Vagina (tissue), 2 donors: ENCODE data around the gene ZNF655. TPM values are rescaled to one million over a fixed set of nuclear protein-coding genes. Genes with fewer than 3 reads are reported as not detected.
"Not testable (repeated sequence)": the region's sequence is repeated elsewhere in the genome, so short reads cannot be mapped to it uniquely, and the experiment has no call there.

Experiments
- DNase-seq, 2 donors: peaks; one replicate each; pipeline ENCODE4 v3.0.0-alpha.2; 2017; ENCODE audit errors: extremely low spot score in 2 of 2
- H3K27ac ChIP-seq: fragments of 200-600 bp; sonication (generic); one replicate; pipeline ENCODE4 v1.5.1; 2019
- H3K27me3 ChIP-seq: fragments of 200-600 bp; sonication (generic); one replicate; pipeline ENCODE4 v1.5.1; 2019
- H3K36me3 ChIP-seq, 2 donors: fragments of 200-600 bp; sonication (generic); one replicate each; pipeline ENCODE4 v1.5.1; 2017 to 2019
- H3K4me1 ChIP-seq: fragments of 200-600 bp; sonication (generic); one replicate; pipeline ENCODE4 v1.5.1; 2019
- H3K4me3 ChIP-seq, 2 donors: fragments of 200-600 bp; sonication (generic); 1 replicate in 1 of 2; 2 replicates in 1 of 2; pipeline ENCODE4 v1.5.1; 2016 to 2019
- H3K9me3 ChIP-seq: fragments of 200-600 bp; sonication (generic); one replicate; pipeline ENCODE4 v1.5.1; 2019
- POLR2A ChIP-seq, 2 donors: fragments of 450-650 bp; IDR thresholded peaks; one replicate each; pipeline ENCODE4 v1.6.1; 2017; ENCODE audit warnings: antibody characterized with exemption in 2 of 2, mild to moderate bottlenecking in 2 of 2, moderate library complexity in 2 of 2
- POLR2AphosphoS5 ChIP-seq, 2 donors: sonication (generic); formaldehyde crosslinking; IDR thresholded peaks; one replicate each; pipeline ENCODE4 v1.9.0; 2017; ENCODE audit warnings: antibody characterized with exemption in 2 of 2, mild to moderate bottlenecking in 2 of 2, low read depth in 1 of 2; ENCODE audit not compliant: insufficient read depth in 1 of 2
- intact Hi-C: fragments of 100-400 bp; cut with DNase I; formaldehyde crosslinking; loops from one replicate; pipeline ENCODE4 v1.15.1; 2023
- total RNA-seq: library from RNA; depleted of rRNA; stranded (reverse); fragments of >200 nt; gene quantifications from one replicate; pipeline ENCODE4 v1.2.3, GENCODE V29; 2016
- TF ChIP-seq, protein P1 (sequence below), 3 experiments: fragments of 450-650 bp in 2 of 3; fragments of 200-600 bp in 1 of 3; sonication (generic) in 1 of 3; IDR thresholded peaks; one replicate each; pipeline ENCODE4 v1.5.1; 2017 to 2019; ENCODE audit warnings: antibody characterized with exemption in 3 of 3, mild to moderate bottlenecking in 2 of 3, moderate library complexity in 2 of 3

The ZNF655 gene
- total RNA-seq, 1 donor from 2014 or later: 144 TPM

DNA sequence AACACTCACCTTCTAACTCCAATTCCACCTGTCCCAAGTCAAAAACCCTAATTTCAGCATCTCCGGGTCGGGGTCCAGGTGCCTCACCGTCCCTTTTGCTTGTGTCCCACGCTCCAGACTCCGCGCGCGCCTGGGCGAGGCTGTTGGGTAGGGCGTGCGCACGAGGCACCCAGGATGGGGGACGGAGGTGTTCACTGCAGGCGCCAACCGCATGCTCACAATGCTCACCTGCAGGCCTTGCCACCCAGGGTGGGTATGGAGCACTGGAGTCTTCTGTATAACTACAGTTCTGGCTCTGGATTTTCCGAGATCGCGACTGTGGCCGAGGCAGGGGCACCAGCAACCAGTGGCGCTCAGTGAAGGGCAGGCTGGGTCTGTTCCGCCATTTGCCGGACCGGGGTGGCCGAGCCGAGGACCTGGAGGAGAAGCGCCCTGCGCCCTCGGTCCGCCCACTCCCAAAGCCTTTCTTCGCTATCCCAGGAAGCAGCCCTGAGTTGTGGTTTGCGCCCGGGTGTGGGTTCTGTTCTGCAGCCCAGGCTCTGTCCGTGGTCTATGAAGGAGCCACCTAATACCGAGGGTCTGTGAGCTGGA, 15.3 kb upstream of the ZNF655 start:
- Histone ChIP-seq H3K27me3 (no peaks in the 10 kb centered on the region), H3K4me1 (no peaks in the 10 kb centered on the region), H3K36me3 (peaks cover 0 to 10% of the 10 kb centered on the region in 2 donors), H3K9me3 (no peaks in the 10 kb centered on the region), H3K27ac (no peak overlapping the region), H3K4me3 (no peak overlapping the region)
- DNase-seq: no peak
- TF ChIP-seq POLR2A (IDR thresholded peaks at IDR 0.05) (no peak), POLR2AphosphoS5 (IDR thresholded peaks at IDR 0.05; ENCODE audit: insufficient read depth in 1 of 2, low read depth in 1 of 2) (no peak)
- TF ChIP-seq, protein P1, sequence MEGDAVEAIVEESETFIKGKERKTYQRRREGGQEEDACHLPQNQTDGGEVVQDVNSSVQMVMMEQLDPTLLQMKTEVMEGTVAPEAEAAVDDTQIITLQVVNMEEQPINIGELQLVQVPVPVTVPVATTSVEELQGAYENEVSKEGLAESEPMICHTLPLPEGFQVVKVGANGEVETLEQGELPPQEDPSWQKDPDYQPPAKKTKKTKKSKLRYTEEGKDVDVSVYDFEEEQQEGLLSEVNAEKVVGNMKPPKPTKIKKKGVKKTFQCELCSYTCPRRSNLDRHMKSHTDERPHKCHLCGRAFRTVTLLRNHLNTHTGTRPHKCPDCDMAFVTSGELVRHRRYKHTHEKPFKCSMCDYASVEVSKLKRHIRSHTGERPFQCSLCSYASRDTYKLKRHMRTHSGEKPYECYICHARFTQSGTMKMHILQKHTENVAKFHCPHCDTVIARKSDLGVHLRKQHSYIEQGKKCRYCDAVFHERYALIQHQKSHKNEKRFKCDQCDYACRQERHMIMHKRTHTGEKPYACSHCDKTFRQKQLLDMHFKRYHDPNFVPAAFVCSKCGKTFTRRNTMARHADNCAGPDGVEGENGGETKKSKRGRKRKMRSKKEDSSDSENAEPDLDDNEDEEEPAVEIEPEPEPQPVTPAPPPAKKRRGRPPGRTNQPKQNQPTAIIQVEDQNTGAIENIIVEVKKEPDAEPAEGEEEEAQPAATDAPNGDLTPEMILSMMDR (IDR thresholded peaks at IDR 0.05): no peak
- intact Hi-C loops: no loop called here

DNA sequence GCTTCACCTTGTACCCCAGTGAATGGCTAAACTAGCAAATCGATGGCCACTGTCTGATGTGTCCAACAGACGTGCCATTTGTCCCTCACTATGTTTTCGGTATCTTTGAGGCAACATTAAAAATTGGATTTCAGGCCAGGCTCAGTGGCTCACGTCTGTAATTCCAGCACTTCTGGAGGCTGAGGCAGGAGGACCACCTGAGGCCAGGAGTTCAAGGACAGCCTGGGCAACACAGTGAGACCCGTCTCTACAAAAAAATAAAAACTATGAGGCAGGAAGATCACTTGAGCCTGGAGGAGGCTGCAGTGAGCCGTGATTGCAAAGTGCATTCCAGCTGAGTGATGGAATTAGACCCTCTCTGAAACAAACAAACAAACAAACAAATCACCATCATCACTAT, 14.5 kb upstream of the ZNF655 start:
- Histone ChIP-seq H3K4me3 (no peak overlapping the region), H3K9me3 (no peaks in the 10 kb centered on the region), H3K36me3 (peaks cover 0 to 13% of the 10 kb centered on the region in 2 donors), H3K27me3 (no peaks in the 10 kb centered on the region), H3K27ac (no peak overlapping the region), H3K4me1 (no peaks in the 10 kb centered on the region)
- TF ChIP-seq, protein P1 (IDR thresholded peaks at IDR 0.05): no peak
- TF ChIP-seq POLR2A (IDR thresholded peaks at IDR 0.05) (no peak), POLR2AphosphoS5 (IDR thresholded peaks at IDR 0.05; ENCODE audit: insufficient read depth in 1 of 2, low read depth in 1 of 2) (no peak)
- intact Hi-C loops: no loop called here
- no peak for DNase-seq

DNA sequence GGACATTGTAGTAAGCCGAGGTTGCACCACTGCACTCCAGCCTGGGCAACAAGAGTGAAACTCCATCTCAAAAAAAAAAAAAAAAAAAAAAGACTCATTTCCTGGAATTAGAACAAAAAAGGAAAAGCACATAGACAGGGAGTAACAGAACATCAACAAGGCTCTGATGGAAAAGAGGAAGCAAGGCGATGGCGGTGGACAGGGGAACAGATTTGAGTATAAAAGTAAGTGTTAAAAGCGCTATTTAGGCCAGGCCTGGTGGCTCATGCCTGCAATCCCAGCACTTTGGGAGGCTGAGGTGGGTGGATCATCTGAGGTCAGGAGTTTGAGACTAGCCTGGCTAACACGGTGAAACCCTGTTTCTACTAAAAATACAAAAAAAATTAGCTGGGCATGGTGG, 13.1 kb upstream of the ZNF655 start:
- H3K4me1 ChIP-seq, H3K27me3 ChIP-seq, DNase-seq, H3K4me3 ChIP-seq, H3K9me3 ChIP-seq, intact Hi-C loops, H3K27ac ChIP-seq: not testable (repeated sequence)
- H3K36me3 ChIP-seq: peaks cover 0 to 13% of the 10 kb centered on the region in 2 donors

DNA sequence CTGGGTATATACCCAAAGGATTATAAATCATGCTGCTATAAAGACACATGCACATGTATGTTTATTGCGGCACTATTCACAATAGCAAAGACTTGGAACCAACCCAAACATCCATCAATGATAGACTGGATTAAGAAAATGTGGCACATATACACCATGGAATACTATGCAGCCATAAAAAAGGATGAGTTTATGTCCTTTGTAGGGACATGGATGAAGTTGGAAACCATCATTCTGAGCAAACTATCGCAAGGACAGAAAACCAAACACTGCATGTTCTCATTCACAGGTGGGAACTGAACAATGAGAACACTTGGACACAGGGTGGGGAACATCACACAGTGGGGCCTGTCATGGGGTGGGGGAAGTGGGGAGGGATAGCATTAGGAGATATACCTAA, 8.9 kb upstream of the ZNF655 start:
- intact Hi-C loops, H3K4me3 ChIP-seq, H3K27ac ChIP-seq, H3K27me3 ChIP-seq, H3K9me3 ChIP-seq, DNase-seq: not testable (repeated sequence)
- Histone ChIP-seq H3K4me1 (peaks cover 11% of the 10 kb centered on the region), H3K36me3 (peaks cover 0 to 13% of the 10 kb centered on the region in 2 donors)

DNA sequence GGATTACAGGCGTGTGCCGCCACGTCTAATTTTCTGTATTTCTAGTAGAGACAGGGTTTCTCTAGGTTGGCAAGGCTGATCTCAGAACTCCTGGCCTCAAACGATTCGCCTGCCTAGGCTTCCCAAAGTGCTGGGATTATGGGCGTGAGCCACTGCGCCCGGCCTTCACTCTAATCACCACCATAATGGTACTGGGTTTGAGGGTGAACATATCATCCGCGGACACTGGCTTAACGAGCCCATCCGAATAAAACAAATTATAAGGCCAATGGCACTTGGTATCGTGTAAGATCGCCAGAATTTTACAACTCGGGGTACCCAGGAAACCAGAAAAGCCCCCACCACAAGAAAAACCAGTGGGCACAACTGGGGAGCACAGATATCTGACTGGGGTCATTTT, 7.1 kb upstream of the ZNF655 start:
- intact Hi-C loops: loop anchor here (5.0 kb wide), 1 partner anchor 44 kb away; no protein-coding TSS in a partner anchor
- Histone ChIP-seq H3K36me3 (peaks cover 0 to 18% of the 10 kb centered on the region in 2 donors), H3K27ac (peak overlapping the region; percentile 89), H3K27me3 (no peaks in the 10 kb centered on the region), H3K4me3 (peak overlapping the region; percentile 87 to 95), H3K9me3 (no peaks in the 10 kb centered on the region), H3K4me1 (peaks cover 19% of the 10 kb centered on the region)
- TF ChIP-seq, protein P1 (IDR thresholded peaks at IDR 0.05): no peak
- TF ChIP-seq POLR2A (IDR thresholded peaks at IDR 0.05) (no peak), POLR2AphosphoS5 (IDR thresholded peaks at IDR 0.05; ENCODE audit: insufficient read depth in 1 of 2, low read depth in 1 of 2) (no peak)
- DNase-seq: no peak

DNA sequence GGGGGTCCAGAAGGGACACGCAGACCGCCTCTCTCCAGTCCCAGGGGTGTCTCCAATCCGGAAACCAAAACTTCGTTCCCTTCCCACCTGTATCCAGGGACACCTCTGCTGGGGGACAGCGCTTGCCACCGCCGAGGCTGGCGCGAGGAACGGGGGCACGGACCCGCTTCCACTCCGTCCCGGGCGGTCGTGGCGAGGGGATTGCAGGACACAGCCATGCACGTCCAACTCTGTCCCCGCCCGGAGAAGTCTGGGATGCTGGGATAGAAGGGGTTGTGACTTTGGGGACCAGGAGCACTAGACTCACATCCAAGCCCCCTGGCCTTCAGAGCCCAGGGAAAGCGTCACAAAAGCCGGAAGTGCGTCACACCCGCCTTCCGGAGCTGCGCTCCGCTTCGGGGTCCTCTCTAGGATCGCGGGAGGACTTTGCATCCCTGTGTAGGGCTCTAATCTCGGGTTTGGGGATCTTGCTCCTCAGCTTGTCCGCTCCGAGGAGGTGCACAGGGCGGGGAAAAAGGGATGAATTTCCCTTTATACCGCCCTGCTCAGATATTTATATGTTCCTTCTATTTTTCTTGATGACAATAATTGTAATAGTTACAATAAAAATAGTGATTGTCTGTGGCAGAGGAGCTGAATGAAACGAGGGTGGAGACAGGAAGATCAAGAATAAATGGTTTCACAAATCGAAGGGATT, 6.5 kb upstream of the ZNF655 start, which contains the start of gene FAM200A:
TSS of gene FAM200A (minus strand) at position 348 of the 697 bp plus-strand sequence. CDS start 3,707 bp downstream, outside the sequence.
- Histone ChIP-seq H3K27me3 (no peaks in the 10 kb centered on the region), H3K4me1 (peaks cover 24% of the 10 kb centered on the region), H3K27ac (peak within 1 kb of the TSS; percentile 89), H3K4me3 (peak within 1 kb of the TSS; percentile 87 to 95), H3K36me3 (peaks cover 0 to 18% of the 10 kb centered on the region in 2 donors), H3K9me3 (no peaks in the 10 kb centered on the region)
- intact Hi-C loops: loop anchor here (5.0 kb wide), 1 partner anchor 45 kb away; no protein-coding TSS in a partner anchor
- peak in 1 of 2 donors; percentile 71 for TF ChIP-seq POLR2A (IDR thresholded peaks at IDR 0.05)
- TF ChIP-seq, protein P1 (IDR thresholded peaks at IDR 0.05): no peak
- TF ChIP-seq POLR2AphosphoS5 (IDR thresholded peaks at IDR 0.05; ENCODE audit: insufficient read depth in 1 of 2, low read depth in 1 of 2): peak; percentile 92 to 96
- DNase-seq: no peak
